ENCODE measurements around the gene ANGPTL4.
"Not testable (repeated sequence)": the region's sequence is repeated elsewhere in the genome, so short reads cannot be mapped to it uniquely, and the experiment has no call there.

ANGPTL4 gene

DNA sequence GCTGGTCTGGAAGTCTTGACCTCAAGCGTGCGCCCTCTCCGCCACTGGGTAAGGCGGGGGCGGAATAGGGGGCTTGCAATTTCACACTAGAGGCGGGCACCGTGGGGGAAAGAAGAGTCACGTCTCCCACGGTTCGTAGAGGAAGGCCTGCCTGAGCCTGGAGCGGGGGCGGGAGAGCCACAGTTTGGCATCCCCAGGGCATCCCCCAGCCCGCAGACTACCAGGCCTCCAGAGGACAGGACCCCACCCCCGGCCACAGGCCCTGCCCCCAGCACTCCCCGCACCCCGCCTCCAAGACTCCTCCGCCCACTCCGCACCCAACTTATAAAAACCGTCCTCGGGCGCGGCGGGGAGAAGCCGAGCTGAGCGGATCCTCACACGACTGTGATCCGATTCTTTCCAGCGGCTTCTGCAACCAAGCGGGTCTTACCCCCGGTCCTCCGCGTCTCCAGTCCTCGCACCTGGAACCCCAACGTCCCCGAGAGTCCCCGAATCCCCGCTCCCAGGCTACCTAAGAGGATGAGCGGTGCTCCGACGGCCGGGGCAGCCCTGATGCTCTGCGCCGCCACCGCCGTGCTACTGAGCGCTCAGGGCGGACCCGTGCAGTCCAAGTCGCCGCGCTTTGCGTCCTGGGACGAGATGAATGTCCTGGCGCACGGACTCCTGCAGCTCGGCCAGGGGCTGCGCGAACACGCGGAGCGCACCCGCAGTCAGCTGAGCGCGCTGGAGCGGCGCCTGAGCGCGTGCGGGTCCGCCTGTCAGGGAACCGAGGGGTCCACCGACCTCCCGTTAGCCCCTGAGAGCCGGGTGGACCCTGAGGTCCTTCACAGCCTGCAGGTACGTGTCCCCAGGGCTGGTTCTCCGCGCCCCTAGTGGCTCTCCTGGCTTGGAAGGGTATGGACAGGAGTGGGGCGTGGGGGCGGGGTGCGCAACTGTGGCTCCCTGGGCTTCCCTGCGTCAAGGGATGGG is at the start of gene ANGPTL4:
Gene ANGPTL4, plus strand, starts transcription at position 353 of the 969 bp plus-strand sequence. Its CDS starts 167 bp downstream, at position 520.
- peak in 1 of 4 experiments; percentile 10 for DNase-seq

- not testable (repeated sequence) for DNase-seq
Measured at GRCh38 chr19:8314981-8315640, 48.8 kb upstream of the ANGPTL4 start.

- DNase-seq, result no peak
Measured at GRCh38 chr19:8316351-8317125, 47.4 kb upstream of the ANGPTL4 start.

DNA sequence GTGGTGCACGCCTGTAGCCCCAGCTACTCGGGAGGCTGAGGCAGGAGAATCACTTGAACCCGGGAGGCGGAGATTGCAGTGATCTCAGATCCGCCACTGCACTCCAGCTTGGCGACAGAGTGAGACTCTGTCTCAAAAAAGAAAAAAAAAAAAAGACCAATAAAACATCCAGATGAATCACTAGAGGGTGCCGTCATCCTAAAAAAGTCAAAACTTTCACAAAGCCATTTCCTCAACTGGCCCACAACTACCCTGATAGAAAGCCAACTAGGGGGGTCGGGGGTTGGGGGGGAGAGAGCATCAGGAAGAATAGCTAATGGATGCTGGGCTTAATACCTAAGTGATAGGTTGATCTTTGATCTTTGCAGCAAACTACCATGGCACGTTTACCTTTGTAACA is 45.1 kb upstream of the ANGPTL4 start:
- DNase-seq, result not testable (repeated sequence)

GRCh38 chr19:8319807-8320520 is 44.0 kb upstream of the ANGPTL4 start:
- no peak for DNase-seq

DNA sequence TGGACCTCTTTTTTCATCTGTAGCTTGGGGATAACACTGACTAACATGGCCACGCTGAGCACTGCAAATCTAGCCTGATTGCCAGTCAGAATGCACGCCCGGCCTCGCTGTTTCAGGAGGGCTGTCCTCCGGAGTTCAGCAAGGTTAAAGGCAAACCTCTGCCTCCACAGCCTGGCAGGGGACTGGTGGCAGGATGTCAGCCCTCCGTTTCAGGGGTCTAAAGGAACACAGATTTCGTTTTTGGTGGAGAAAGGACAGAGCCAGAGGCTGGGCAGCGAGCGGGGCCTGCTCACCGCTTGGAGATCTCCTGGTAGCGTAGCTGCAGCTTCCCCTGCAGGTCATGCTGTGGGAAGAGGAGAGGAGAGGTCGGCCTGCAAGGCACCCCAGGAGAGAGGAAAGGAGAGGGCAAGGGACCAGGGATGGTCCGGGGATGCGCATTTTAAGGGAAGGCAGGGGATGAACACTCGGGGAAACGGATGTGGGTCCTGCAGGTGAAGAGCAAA is 43.3 kb upstream of the ANGPTL4 start:
- DNase-seq, result no peak

DNA sequence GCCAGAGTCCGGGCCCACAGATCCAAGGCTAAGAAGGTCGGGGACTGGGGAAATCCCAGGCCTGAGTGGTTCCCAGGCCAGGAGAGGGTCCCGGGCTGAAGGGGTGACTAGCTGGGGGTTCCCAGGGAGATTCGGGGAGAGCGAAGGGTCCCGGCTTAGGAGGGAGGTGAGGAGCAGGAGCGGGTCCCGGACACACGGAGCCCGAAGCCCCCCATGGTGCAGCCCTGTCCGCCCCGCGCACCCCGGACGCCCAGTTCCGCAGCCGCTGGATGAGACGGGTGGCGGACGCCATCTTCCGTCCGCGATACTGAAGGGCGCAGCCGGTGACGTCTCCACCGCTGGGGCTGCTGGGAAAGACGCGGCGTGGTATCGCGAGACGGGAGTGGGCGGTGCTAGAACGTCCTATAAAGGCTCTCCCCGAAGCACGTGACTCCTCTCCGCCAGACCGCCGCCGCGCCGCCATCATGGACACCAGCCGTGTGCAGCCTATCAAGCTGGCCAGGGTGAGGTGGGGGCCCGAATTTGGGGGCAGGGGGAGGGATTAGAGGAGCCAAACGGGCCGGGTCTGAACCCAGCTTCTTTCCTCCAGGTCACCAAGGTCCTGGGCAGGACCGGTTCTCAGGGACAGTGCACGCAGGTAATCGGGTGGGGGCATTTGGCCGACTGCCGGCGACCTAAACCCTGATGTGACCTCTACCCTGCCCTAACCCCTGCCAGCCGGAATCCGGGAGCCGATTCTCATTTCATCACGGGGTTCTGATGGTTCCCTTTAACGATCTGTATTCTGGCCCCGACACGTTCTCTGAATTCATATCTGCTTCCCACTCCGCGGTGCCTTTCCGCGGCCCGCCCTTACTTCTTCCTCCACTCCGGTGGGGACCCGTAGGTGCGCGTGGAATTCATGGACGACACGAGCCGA is 42.6 kb upstream of the ANGPTL4 start, which contains the start of the genes NDUFA7 and RPS28:
Gene NDUFA7, minus strand, starts transcription at position 309 of the 919 bp plus-strand sequence. Its CDS starts 17 bp downstream, at position 292.
Gene RPS28, plus strand, starts transcription at position 430 of the 919 bp plus-strand sequence. Its CDS starts 35 bp downstream, at position 465.
- DNase-seq, result peak; percentile 92 to 96 (median 94)

DNA sequence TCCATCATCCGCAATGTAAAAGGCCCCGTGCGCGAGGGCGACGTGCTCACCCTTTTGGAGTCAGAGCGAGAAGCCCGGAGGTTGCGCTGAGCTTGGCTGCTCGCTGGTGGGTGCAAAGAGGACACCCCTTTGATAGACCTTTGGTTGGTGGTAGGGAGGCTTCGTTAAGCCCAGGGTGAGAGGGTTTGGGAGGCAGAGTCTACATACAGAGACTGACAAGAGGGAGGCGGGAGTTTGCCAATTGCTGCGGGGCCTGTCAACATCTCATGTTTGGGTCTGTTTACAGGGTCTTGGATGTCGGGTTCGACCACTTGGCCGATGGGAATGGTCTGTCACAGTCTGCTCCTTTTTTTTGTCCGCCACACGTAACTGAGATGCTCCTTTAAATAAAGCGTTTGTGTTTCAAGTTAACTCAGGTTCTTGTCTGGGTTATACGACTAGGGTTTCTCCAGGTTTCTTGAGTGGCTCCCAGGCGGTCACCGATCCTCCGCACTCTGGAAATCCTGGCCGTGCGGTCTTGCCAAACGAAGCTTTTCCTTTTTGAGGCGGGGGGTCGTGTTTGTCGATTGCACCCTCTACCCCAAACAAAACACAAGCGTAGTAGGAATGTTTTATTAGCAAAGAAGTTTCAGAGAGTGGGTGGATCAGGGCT is 41.8 kb upstream of the ANGPTL4 start:
- DNase-seq, result no peak

DNA sequence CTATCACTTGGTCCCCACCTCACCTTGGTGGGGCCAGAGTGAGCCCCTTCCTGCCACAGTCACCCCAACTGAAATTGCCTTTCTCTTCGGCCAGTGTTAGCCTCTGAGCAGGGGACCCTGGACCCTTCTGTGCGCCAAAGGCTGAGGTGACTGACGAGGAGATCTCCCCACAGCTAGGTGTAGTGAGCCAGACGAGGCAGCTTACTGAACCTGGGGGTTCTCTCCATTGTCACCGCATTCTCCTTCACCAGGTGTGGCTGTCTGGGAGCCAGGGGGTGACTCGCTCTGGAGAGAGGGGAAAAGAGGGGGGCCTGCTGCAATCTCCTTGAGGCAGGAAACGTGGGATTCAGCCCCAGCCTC is 41.3 kb upstream of the ANGPTL4 start:
- DNase-seq, result no peak

DNA sequence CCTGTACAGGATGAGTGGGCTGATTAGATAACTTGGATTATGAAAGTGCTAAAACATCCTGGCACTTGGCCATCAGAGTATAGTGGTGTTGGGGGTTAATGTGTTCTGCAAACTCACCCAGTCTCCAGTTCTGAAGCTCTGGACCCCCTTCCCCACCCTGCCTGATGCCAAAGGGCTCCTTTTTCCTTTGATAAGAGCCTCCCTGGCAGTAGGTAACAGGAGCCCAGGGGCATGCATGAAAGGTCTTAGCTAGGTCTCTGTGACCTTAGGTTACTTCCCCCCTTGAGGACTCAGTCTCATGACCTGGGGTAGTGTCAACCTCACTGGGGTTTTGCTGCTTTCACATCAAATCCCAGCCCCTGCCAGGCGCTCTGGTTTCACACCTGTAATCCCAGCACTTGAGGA is 40.2 kb upstream of the ANGPTL4 start:
- no peak for DNase-seq

DNA sequence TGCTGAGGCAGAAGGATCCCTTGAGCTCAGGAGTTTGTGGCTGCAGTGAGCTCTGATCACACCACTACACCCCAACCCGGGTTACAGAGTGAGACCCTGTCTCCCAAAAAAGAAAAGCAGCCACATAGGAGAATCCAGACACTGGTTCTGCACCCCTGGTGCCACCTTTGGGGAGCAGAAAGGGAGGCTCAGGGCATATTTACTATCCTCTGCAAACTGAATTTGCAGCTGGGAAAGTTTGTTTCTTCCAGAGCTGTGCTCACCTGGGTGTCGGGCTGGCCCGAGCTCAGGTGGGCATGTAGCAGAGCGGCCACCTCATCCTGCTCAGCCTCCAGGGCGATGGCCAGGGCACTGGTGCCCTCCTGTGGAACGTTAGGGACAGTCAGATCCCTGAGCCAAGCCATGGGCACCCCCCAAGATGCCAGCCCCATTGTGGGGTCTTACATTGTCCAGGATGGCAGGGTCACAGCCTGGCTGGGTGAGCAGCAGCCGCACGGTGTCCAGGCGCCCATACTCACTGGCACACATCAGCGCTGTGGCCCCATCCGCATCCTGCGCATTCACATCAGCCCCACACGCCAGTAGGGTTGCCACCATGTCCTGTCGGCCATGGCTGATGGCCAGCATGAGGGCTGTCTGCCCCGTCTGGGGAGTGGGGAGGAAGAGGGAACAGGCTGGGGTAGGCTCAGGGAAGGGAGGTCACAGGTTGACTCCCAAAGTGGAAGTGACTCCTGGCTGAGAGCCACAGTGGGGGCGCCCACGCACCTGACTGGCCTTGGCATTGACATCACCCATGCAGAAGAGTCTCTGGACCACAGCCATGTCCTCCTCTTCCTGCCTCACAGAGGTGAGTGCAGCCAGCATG is 39.5 kb upstream of the ANGPTL4 start:
- no peak for DNase-seq

- DNase-seq, result no peak
Measured at GRCh38 chr19:8325454-8325853, 38.5 kb upstream of the ANGPTL4 start.

- no peak for DNase-seq
Measured at GRCh38 chr19:8329996-8330395, 34.0 kb upstream of the ANGPTL4 start.

- DNase-seq, result no peak
Measured at GRCh38 chr19:8331263-8331845, 32.6 kb upstream of the ANGPTL4 start.

DNA sequence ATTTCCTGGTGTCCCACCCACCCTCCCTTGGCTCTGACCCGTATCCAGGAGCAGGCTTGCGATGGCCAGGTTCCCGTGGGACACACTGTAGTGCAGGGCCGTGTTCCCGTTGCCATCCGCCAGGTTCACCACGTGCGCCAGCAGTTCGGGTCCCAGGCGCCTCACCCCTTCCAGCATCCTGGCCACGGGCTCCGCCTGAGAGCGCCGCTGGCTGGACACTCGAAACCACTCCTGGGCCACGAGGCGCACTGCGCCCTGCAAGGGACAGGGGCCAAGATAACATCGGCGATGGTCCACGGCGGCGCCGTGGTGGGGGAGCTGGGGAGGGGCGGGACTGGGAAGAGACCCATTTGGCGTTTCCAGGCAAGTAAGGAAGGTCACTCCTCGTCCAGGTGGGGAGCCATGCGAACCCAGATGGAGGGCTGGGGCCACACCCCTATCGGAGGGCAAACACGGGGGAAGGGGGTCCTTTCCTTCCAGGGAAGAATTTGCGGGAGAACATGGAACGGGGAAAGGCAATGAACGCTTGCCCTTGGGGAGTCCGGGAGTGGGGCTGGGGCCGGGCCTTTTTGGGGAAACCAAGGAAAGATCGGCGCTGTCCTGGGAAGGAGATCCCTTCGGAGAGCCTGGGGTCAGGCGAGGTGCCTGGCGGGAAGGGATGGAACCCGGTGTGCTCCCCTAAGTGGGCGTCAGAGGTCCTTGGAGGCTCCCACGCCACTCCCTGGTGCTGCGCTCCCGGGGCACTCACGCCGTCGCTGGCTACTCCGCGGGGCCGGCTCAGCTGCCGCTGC is 30.8 kb upstream of the ANGPTL4 start:
- no peak for DNase-seq

GRCh38 chr19:8333767-8334457 is 30.0 kb upstream of the ANGPTL4 start:
- no peak for DNase-seq
